IMR-90 (cell line): Measurements from ENCODE around the gene NEK8. TPM values are rescaled to one million over a fixed set of nuclear protein-coding genes. Genes with fewer than 3 reads are reported as not detected.

Experiments used
- ATAC-seq: fragments of 200-7000 bp; cut with Tn5 transposase; 2 replicates; pipeline ENCODE4 v1.9.1; 2020; ENCODE audit warnings: low read depth, mild to moderate bottlenecking, moderate library complexity
- BruUV-seq: library from RNA; stranded (reverse); fragments of 400-500 nt; replicated peaks from 2 replicates; lab custom pipeline; 2021; lab: Mats Ljungman, UMichigan
- CTCF ChIA-PET: fragments of 300-600 bp; formaldehyde crosslinking; extraction: SDS; loops from one replicate; lab custom pipeline; 2021; ENCODE audit warnings: antibody characterized with exemption; lab: Yijun Ruan, JAX
- POLR2A ChIA-PET: fragments of 300-600 bp; sonication (Branson Sonifier 250); formaldehyde crosslinking; loops from one replicate; lab custom pipeline; 2022; ENCODE audit warnings: antibody characterized with exemption; ENCODE audit not compliant: unreplicated experiment; lab: Charles Lee
- DNase-seq: peaks from one replicate; pipeline ENCODE4 v3.0.0; 2013
- H2AFZ ChIP-seq: replicated peaks from 2 replicates; pipeline ENCODE3; 2013; ENCODE audit warnings: low read length, mild to moderate bottlenecking; ENCODE audit not compliant: poor library complexity
- H2AK5ac ChIP-seq: 2 replicates; pipeline ENCODE4 v1.6.1; 2013; ENCODE audit warnings: low read depth, low read length, inconsistent platforms
- H2AK9ac ChIP-seq: replicated peaks from 2 replicates; pipeline ENCODE3; 2013; ENCODE audit warnings: mild to moderate bottlenecking, low read depth, low read length, moderate library complexity; ENCODE audit not compliant: poor library complexity
- H2BK120ac ChIP-seq: 2 replicates; pipeline ENCODE4 v1.6.1; 2013; ENCODE audit warnings: low read depth, low read length, inconsistent platforms
- H2BK15ac ChIP-seq: 3 replicates; pipeline ENCODE4 v1.6.1; 2013; ENCODE audit warnings: low read depth, low read length, inconsistent platforms
- H2BK20ac ChIP-seq: 2 replicates; pipeline ENCODE4 v1.6.1; 2013; ENCODE audit warnings: low read depth, mild to moderate bottlenecking, inconsistent platforms, low read length, moderate library complexity
- H2BK5ac ChIP-seq: 2 replicates; pipeline ENCODE4 v1.6.1; 2013; ENCODE audit warnings: mild to moderate bottlenecking, low read depth, low read length, inconsistent platforms; ENCODE audit not compliant: poor library complexity, severe bottlenecking
- H3K14ac ChIP-seq: replicated peaks from 2 replicates; pipeline ENCODE4 v1.6.1; 2013; ENCODE audit warnings: low read depth, low read length, inconsistent platforms
- H3K18ac ChIP-seq: 2 replicates; pipeline ENCODE4 v1.6.1; 2013; ENCODE audit warnings: low read depth, low read length, control low read depth
- H3K23ac ChIP-seq: 2 replicates; pipeline ENCODE4 v1.6.1; 2013; ENCODE audit warnings: low read depth, low read length, inconsistent platforms
- H3K27ac ChIP-seq: 2 replicates; pipeline ENCODE4 v1.5.1; 2013; ENCODE audit warnings: mild to moderate bottlenecking, control low read depth, low read length; ENCODE audit not compliant: insufficient read depth
- H3K27me3 ChIP-seq: 2 replicates; pipeline ENCODE4 v1.6.1; 2013; ENCODE audit warnings: low read length; ENCODE audit not compliant: control insufficient read depth, insufficient read depth
- H3K36me3 ChIP-seq: 2 replicates; pipeline ENCODE4 v1.6.1; 2013; ENCODE audit warnings: low read length, mixed read lengths; ENCODE audit not compliant: control insufficient read depth, insufficient read depth
- H3K4ac ChIP-seq: 2 replicates; pipeline ENCODE4 v1.6.1; 2013; ENCODE audit warnings: low read depth, low read length, inconsistent platforms
- H3K4me1 ChIP-seq: 2 replicates; pipeline ENCODE4 v1.6.1; 2013; ENCODE audit warnings: low read length, mixed read lengths; ENCODE audit not compliant: control insufficient read depth, insufficient read depth
- H3K4me2 ChIP-seq: 2 replicates; pipeline ENCODE4 v1.6.1; 2013; ENCODE audit warnings: low read depth, mild to moderate bottlenecking, control low read depth, low read length, moderate library complexity
- H3K4me3 ChIP-seq: 2 replicates; pipeline ENCODE4 v1.5.1; 2013; ENCODE audit warnings: low read depth, mild to moderate bottlenecking, control low read depth, low read length, moderate library complexity; ENCODE audit not compliant: insufficient read depth
- H3K56ac ChIP-seq: 2 replicates; pipeline ENCODE4 v1.6.1; 2013; ENCODE audit warnings: low read length, inconsistent platforms; ENCODE audit not compliant: insufficient read depth; ENCODE audit errors: extremely low read depth
- H3K79me1 ChIP-seq, 2 experiments: 2 replicates each; pipeline ENCODE4 v1.6.1; 2013; ENCODE audit warnings: low read length in 2 of 2, inconsistent platforms in 1 of 2, low read depth in 1 of 2
- H3K9ac ChIP-seq: 2 replicates; pipeline ENCODE4 v1.6.1; 2013; ENCODE audit warnings: low read depth, low read length, control low read depth
- H3K9me1 ChIP-seq: 2 replicates; pipeline ENCODE4 v1.6.1; 2013; ENCODE audit warnings: low read length, inconsistent platforms; ENCODE audit not compliant: insufficient read depth
- H3K9me3 ChIP-seq: 2 replicates; pipeline ENCODE4 v1.6.1; 2013; ENCODE audit warnings: low read length; ENCODE audit not compliant: control insufficient read depth, insufficient read depth
- H4K20me1 ChIP-seq: 2 replicates; pipeline ENCODE4 v1.6.1; 2013; ENCODE audit warnings: low read length, inconsistent platforms; ENCODE audit not compliant: insufficient read depth
- H4K5ac ChIP-seq: 2 replicates; pipeline ENCODE4 v1.6.1; 2013; ENCODE audit warnings: mild to moderate bottlenecking, low read depth, low read length, control low read depth
- H4K8ac ChIP-seq, 2 experiments: 2 replicates each; pipeline ENCODE4 v1.6.1; 2013; ENCODE audit warnings: low read depth in 2 of 2, low read length in 2 of 2, control low read depth in 1 of 2, inconsistent platforms in 1 of 2
- H4K91ac ChIP-seq: 2 replicates; pipeline ENCODE4 v1.6.1; 2013; ENCODE audit warnings: low read depth, low read length, inconsistent platforms; ENCODE audit not compliant: insufficient read depth
- BHLHE40 ChIP-seq: fragments of 150-350 bp; IDR thresholded peaks from 2 replicates; pipeline ENCODE4 v1.6.1; 2016; ENCODE audit warnings: mild to moderate bottlenecking, low read depth, low read length
- MAZ ChIP-seq: IDR thresholded peaks from 2 replicates; pipeline ENCODE4 v1.6.1; 2012; ENCODE audit warnings: low read depth, mild to moderate bottlenecking, low read length, improper control_type of control experiment, moderate library complexity, borderline replicate concordance
- MXI1 ChIP-seq: IDR thresholded peaks from 2 replicates; pipeline ENCODE4 v1.6.1; 2012; ENCODE audit warnings: low read depth, mild to moderate bottlenecking, low read length, moderate library complexity, borderline replicate concordance
- SMC3 ChIP-seq: fragments of 150-350 bp; IDR thresholded peaks from 2 replicates; pipeline ENCODE4 v1.6.1; 2016; ENCODE audit warnings: low read depth, mild to moderate bottlenecking, antibody characterized with exemption, low read length, moderate library complexity
- WGBS, 2 experiments: methylation state at CpG; one replicate each; pipeline versions ENCODE4 v1.1.5 to v1.1.7; 2013; ENCODE audit warnings: missing lambda C conversion rate in 2 of 2; ENCODE audit not compliant: insufficient read length in 1 of 2; ENCODE audit errors: extremely low coverage in 2 of 2; 5-methylcytosine and 5-hydroxymethylcytosine counted together
- dilution Hi-C: fragments of 300-500 bp; cut with HindIII; formaldehyde crosslinking; loops from one replicate; pipeline ENCODE4 v1.14.3; 2018; ENCODE audit warnings: low sequenced_read_pairs; ENCODE audit not compliant: unreplicated experiment
- in situ Hi-C: fragments of 300-500 bp; cut with MboI; formaldehyde crosslinking; loops from 3 replicates; pipeline ENCODE4 v1.14.3; 2019; ENCODE audit warnings: low sequenced_read_pairs, inconsistent platforms, mixed read lengths
- intact Hi-C: fragments of 100-400 bp; cut with micrococcal nuclease; formaldehyde crosslinking; loops from 2 replicates; pipeline ENCODE4 v1.10.0; 2022
- polyA plus RNA-seq, 3 experiments: library from polyadenylated mRNA; depleted of rRNA; stranded (reverse); fragments of >200 nt; gene quantifications; 2 replicates each; pipeline ENCODE4 v1.2.3, GENCODE V29; 2012; ENCODE audit warnings: low replicate concordance in 1 of 3
- total RNA-seq: library from RNA; depleted of rRNA; stranded (reverse); fragments of >200 nt; gene quantifications from 2 replicates; pipeline ENCODE4 v1.2.3, GENCODE V29; 2012

Gene NEK8
- total and polyA plus RNA-seq, 2 of the 4 experiments (the other 2 are of a cell fraction): 4.6 to 5.2 TPM

GRCh38 chr17:28747801-28748750, 19.5 kb downstream of the NEK8 start (continued):
- TF ChIP-seq SMC3: no peak
- TF ChIP-seq MXI1: no peak

- H2BK20ac ChIP-seq: no peak overlapping the region
- peaks cover 13% of the 10 kb centered on the region for H3K4me1 ChIP-seq
- H3K56ac ChIP-seq: no peak overlapping the region
- no peak overlapping the region for H4K91ac ChIP-seq
- WGBS, 2 experiments: 76% methylated on average over 6 of the region's 18 CpGs; no CpG with 5 or more reads in 1 of the 2 experiments
- H4K5ac ChIP-seq: no peak overlapping the region
- peaks cover 8% of the 10 kb centered on the region; the same call in 1 of the 2 replicates for H3K9me1 ChIP-seq
- H3K9me3 ChIP-seq: no peaks in the 10 kb centered on the region
- BruUV-seq: no TSS peak
- H3K4ac ChIP-seq: no peak overlapping the region
- no peak overlapping the region for H2BK5ac ChIP-seq
- DNase-seq: no peak
- H3K4me2 ChIP-seq: no peak overlapping the region
- TF ChIP-seq MXI1 (no peak), MAZ (no peak), SMC3 (no peak), BHLHE40 (no peak)
- no peak overlapping the region for H3K23ac ChIP-seq
- no peak overlapping the region for H4K8ac ChIP-seq
- dilution Hi-C loops: no loop called here
- peaks cover 55% of the 10 kb centered on the region for H3K36me3 ChIP-seq
- H3K27me3 ChIP-seq: no peaks in the 10 kb centered on the region
- ChIA-PET POLR2A (interaction anchor here (1.7 kb wide), 1 partner anchor 22 kb away, joined by 6 read pairs; no protein-coding TSS in a partner anchor), CTCF (interaction anchor here (0.7 to 5.4 kb wide), 2 partner anchors 14 to 21 kb away, joined by 3 to 60 read pairs; partner anchors contain the start of genes NEK8 and TLCD1)
- no peak overlapping the region for H3K14ac ChIP-seq
- no peak overlapping the region for H3K4me3 ChIP-seq
- peaks cover 80% of the 10 kb centered on the region for H4K20me1 ChIP-seq
- intact Hi-C loops: no loop called here
- no peak overlapping the region for H3K27ac ChIP-seq
- in situ Hi-C loops: no loop called here
- H2BK15ac ChIP-seq: no peak overlapping the region
- ATAC-seq: no peak
- no peak overlapping the region for H3K18ac ChIP-seq
- H3K9ac ChIP-seq: no peak overlapping the region
- H2AFZ ChIP-seq: no peak overlapping the region
- H3K79me1 ChIP-seq: peaks cover 20 to 69% of the 10 kb centered on the region in 2 experiments
- no peak overlapping the region for H2BK120ac ChIP-seq
- no peak overlapping the region for H2AK9ac ChIP-seq
- H2AK5ac ChIP-seq: no peak overlapping the region
Measured at GRCh38 chr17:28748852-28749515, 20.4 kb downstream of the NEK8 start.
